Measurements from ENCODE around the gene ARL5B.

The ARL5B gene

GRCh38 chr10:18665815-18666558 lies 6.8 kb downstream of the ARL5B start:
- Histone ChIP-seq H3K9me3 (ENCODE audit: low read length) (peaks cover 2% of the 10 kb centered on the region), H3K4me3 (ENCODE audit: low read length) (no peak overlapping the region), H3K36me3 (ENCODE audit: insufficient read depth, low read length) (peaks cover 26% of the 10 kb centered on the region)

GRCh38 chr10:18666810-18667209 lies 7.6 kb downstream of the ARL5B start:
- Histone ChIP-seq H3K4me3 (ENCODE audit: low read length) (no peak overlapping the region), H3K27me3 (ENCODE audit: insufficient read depth, low read length) (no peaks in the 10 kb centered on the region), H2AFZ (ENCODE audit: low read depth, low read length) (no peak overlapping the region), H3K36me3 (ENCODE audit: insufficient read depth, low read length) (peaks cover 32% of the 10 kb centered on the region), H3K4me1 (ENCODE audit: insufficient read depth, low read length) (peaks cover under 1% of the 10 kb centered on the region), H3K9me3 (ENCODE audit: low read length) (peaks cover 2% of the 10 kb centered on the region)

More at GRCh38 chr10:18665815-18666558, 6.8 kb downstream of the ARL5B start:
- no peak overlapping the region for H2AFZ ChIP-seq (ENCODE audit: low read depth, low read length)
- no peaks in the 10 kb centered on the region for H3K27me3 ChIP-seq (ENCODE audit: insufficient read depth, low read length)
- peaks cover 4% of the 10 kb centered on the region for H3K4me1 ChIP-seq (ENCODE audit: insufficient read depth, low read length)

- Histone ChIP-seq H2AFZ (ENCODE audit: low read depth, low read length) (no peak overlapping the region), H3K4me1 (ENCODE audit: insufficient read depth, low read length) (no peaks in the 10 kb centered on the region), H3K4me3 (ENCODE audit: low read length) (no peak overlapping the region), H3K9me3 (ENCODE audit: low read length) (peaks cover 2% of the 10 kb centered on the region), H3K27me3 (ENCODE audit: insufficient read depth, low read length) (no peaks in the 10 kb centered on the region), H3K36me3 (ENCODE audit: insufficient read depth, low read length) (peaks cover 39% of the 10 kb centered on the region)
These were observed 8.8 kb downstream of the ARL5B start for GRCh38 chr10:18668026-18668425.

- peaks cover 68% of the 10 kb centered on the region for H3K36me3 ChIP-seq (ENCODE audit: insufficient read depth, low read length)
These were observed 16.0 kb downstream of the ARL5B start for GRCh38 chr10:18675086-18675801.

GRCh38 chr10:18680754-18681153 lies 21.5 kb downstream of the ARL5B start:
- Histone ChIP-seq H2AFZ (ENCODE audit: low read depth, low read length) (no peak overlapping the region), H3K27me3 (ENCODE audit: insufficient read depth, low read length) (no peaks in the 10 kb centered on the region), H3K36me3 (ENCODE audit: insufficient read depth, low read length) (peaks cover 25% of the 10 kb centered on the region), H3K4me3 (ENCODE audit: low read length) (no peak overlapping the region), H3K9me3 (ENCODE audit: low read length) (no peaks in the 10 kb centered on the region), H3K4me1 (ENCODE audit: insufficient read depth, low read length) (peaks cover 5% of the 10 kb centered on the region)

More at GRCh38 chr10:18675086-18675801, 16.0 kb downstream of the ARL5B start:
- H3K4me1 ChIP-seq (ENCODE audit: insufficient read depth, low read length): no peaks in the 10 kb centered on the region
- no peak overlapping the region for H3K4me3 ChIP-seq (ENCODE audit: low read length)
- no peaks in the 10 kb centered on the region for H3K27me3 ChIP-seq (ENCODE audit: insufficient read depth, low read length)
- H2AFZ ChIP-seq (ENCODE audit: low read depth, low read length): no peak overlapping the region
- no peaks in the 10 kb centered on the region for H3K9me3 ChIP-seq (ENCODE audit: low read length)

- no peak overlapping the region for H2AFZ ChIP-seq (ENCODE audit: low read depth, low read length)
- peaks cover 21% of the 10 kb centered on the region for H3K36me3 ChIP-seq (ENCODE audit: insufficient read depth, low read length)
- no peaks in the 10 kb centered on the region for H3K9me3 ChIP-seq (ENCODE audit: low read length)
- H3K4me1 ChIP-seq (ENCODE audit: insufficient read depth, low read length): peaks cover 5% of the 10 kb centered on the region
- no peaks in the 10 kb centered on the region for H3K27me3 ChIP-seq (ENCODE audit: insufficient read depth, low read length)
- no peak overlapping the region for H3K4me3 ChIP-seq (ENCODE audit: low read length)
These were observed 22.1 kb downstream of the ARL5B start for GRCh38 chr10:18681366-18681765.

- Histone ChIP-seq H3K9me3 (ENCODE audit: low read length) (no peaks in the 10 kb centered on the region), H3K36me3 (ENCODE audit: insufficient read depth, low read length) (peaks cover 17% of the 10 kb centered on the region), H2AFZ (ENCODE audit: low read depth, low read length) (no peak overlapping the region), H3K4me3 (ENCODE audit: low read length) (no peak overlapping the region), H3K27me3 (ENCODE audit: insufficient read depth, low read length) (no peaks in the 10 kb centered on the region), H3K4me1 (ENCODE audit: insufficient read depth, low read length) (peaks cover 5% of the 10 kb centered on the region)
These were observed 22.8 kb downstream of the ARL5B start for GRCh38 chr10:18681971-18682411.

- Histone ChIP-seq H2AFZ (ENCODE audit: low read depth, low read length) (no peak overlapping the region), H3K9me3 (ENCODE audit: low read length) (no peaks in the 10 kb centered on the region), H3K4me1 (ENCODE audit: insufficient read depth, low read length) (peaks cover 5% of the 10 kb centered on the region), H3K4me3 (ENCODE audit: low read length) (no peak overlapping the region), H3K27me3 (ENCODE audit: insufficient read depth, low read length) (no peaks in the 10 kb centered on the region), H3K36me3 (ENCODE audit: insufficient read depth, low read length) (peaks cover 11% of the 10 kb centered on the region)
These were observed 24.2 kb downstream of the ARL5B start for GRCh38 chr10:18683427-18683826.

GRCh38 chr10:18684416-18684815 lies 25.2 kb downstream of the ARL5B start:
- Histone ChIP-seq H3K4me1 (ENCODE audit: insufficient read depth, low read length) (peaks cover 5% of the 10 kb centered on the region), H3K4me3 (ENCODE audit: low read length) (no peak overlapping the region), H3K9me3 (ENCODE audit: low read length) (no peaks in the 10 kb centered on the region), H3K27me3 (ENCODE audit: insufficient read depth, low read length) (no peaks in the 10 kb centered on the region), H2AFZ (ENCODE audit: low read depth, low read length) (no peak overlapping the region), H3K36me3 (ENCODE audit: insufficient read depth, low read length) (peaks cover 5% of the 10 kb centered on the region)

GRCh38 chr10:18684953-18685352 lies 25.7 kb downstream of the ARL5B start:
- no peak overlapping the region for H2AFZ ChIP-seq (ENCODE audit: low read depth, low read length)

GRCh38 chr10:18685555-18685954 lies 26.3 kb downstream of the ARL5B start:
- peaks cover 2% of the 10 kb centered on the region for H3K36me3 ChIP-seq (ENCODE audit: insufficient read depth, low read length)
- no peaks in the 10 kb centered on the region for H3K9me3 ChIP-seq (ENCODE audit: low read length)
- H3K4me3 ChIP-seq (ENCODE audit: low read length): no peak overlapping the region
- H3K4me1 ChIP-seq (ENCODE audit: insufficient read depth, low read length): peaks cover 5% of the 10 kb centered on the region
- no peak overlapping the region for H2AFZ ChIP-seq (ENCODE audit: low read depth, low read length)
- no peaks in the 10 kb centered on the region for H3K27me3 ChIP-seq (ENCODE audit: insufficient read depth, low read length)

More at GRCh38 chr10:18684953-18685352, 25.7 kb downstream of the ARL5B start:
- no peaks in the 10 kb centered on the region for H3K27me3 ChIP-seq (ENCODE audit: insufficient read depth, low read length)
- H3K36me3 ChIP-seq (ENCODE audit: insufficient read depth, low read length): peaks cover 5% of the 10 kb centered on the region
- H3K4me1 ChIP-seq (ENCODE audit: insufficient read depth, low read length): peaks cover 5% of the 10 kb centered on the region
- H3K4me3 ChIP-seq (ENCODE audit: low read length): no peak overlapping the region
- no peaks in the 10 kb centered on the region for H3K9me3 ChIP-seq (ENCODE audit: low read length)

- H2AFZ ChIP-seq (ENCODE audit: low read depth, low read length): no peak overlapping the region
- peaks cover 5% of the 10 kb centered on the region for H3K4me1 ChIP-seq (ENCODE audit: insufficient read depth, low read length)
These were observed 28.0 kb downstream of the ARL5B start for GRCh38 chr10:18687195-18687594.

GRCh38 chr10:18687706-18688105 lies 28.5 kb downstream of the ARL5B start:
- no peaks in the 10 kb centered on the region for H3K36me3 ChIP-seq (ENCODE audit: insufficient read depth, low read length)
- peaks cover 5% of the 10 kb centered on the region for H3K4me1 ChIP-seq (ENCODE audit: insufficient read depth, low read length)
- H3K9me3 ChIP-seq (ENCODE audit: low read length): no peaks in the 10 kb centered on the region
- H2AFZ ChIP-seq (ENCODE audit: low read depth, low read length): no peak overlapping the region
- H3K27me3 ChIP-seq (ENCODE audit: insufficient read depth, low read length): no peaks in the 10 kb centered on the region
- no peak overlapping the region for H3K4me3 ChIP-seq (ENCODE audit: low read length)

More at GRCh38 chr10:18687195-18687594, 28.0 kb downstream of the ARL5B start:
- peaks cover 2% of the 10 kb centered on the region for H3K36me3 ChIP-seq (ENCODE audit: insufficient read depth, low read length)
- no peaks in the 10 kb centered on the region for H3K9me3 ChIP-seq (ENCODE audit: low read length)
- no peaks in the 10 kb centered on the region for H3K27me3 ChIP-seq (ENCODE audit: insufficient read depth, low read length)
- no peak overlapping the region for H3K4me3 ChIP-seq (ENCODE audit: low read length)
